ENCODE measurements around the gene CBARP. TPM values are rescaled to one million over a fixed set of nuclear protein-coding genes. Genes with fewer than 3 reads are reported as not detected.

The CBARP gene
- total and polyA plus RNA-seq, 9 of the 15 experiments (the other 6 are each of a cell fraction or from before 2014, with no cell fraction given), result 0.03 to 8.9 (median 1.2) TPM; not detected in 1

GRCh38 chr19:1266129-1266915, 28.5 kb upstream of the CBARP start (continued):
- peak; percentile 59 for TF ChIP-seq MEF2D (tag; conservative IDR thresholded peaks at IDR 0.05; ENCODE audit: low read depth)
- peak; percentile 87 for TF ChIP-seq SP1 (CRISPR knock-in tag; IDR thresholded peaks at IDR 0.05)
- TF ChIP-seq POLR2A (conservative IDR thresholded peaks at IDR 0.05), result 0 out of 2 replicates have a peak, but pooled peaks have one; percentile 31
- TF ChIP-seq SMAD2 (IDR thresholded peaks at IDR 0.05; ENCODE audit: low read depth, low read length), result no peak
- TF ChIP-seq CEBPB (tag; IDR thresholded peaks at IDR 0.05), result no peak
- TF ChIP-seq SAP30 (IDR thresholded peaks at IDR 0.05; ENCODE audit: borderline replicate concordance, insufficient read depth, low read depth, low read length, poor library complexity, severe bottlenecking), result peak; percentile 30
- TF ChIP-seq KAT2B (IDR thresholded peaks at IDR 0.05; ENCODE audit: low read depth, low read length), result no peak
- TF ChIP-seq PHF21A (IDR thresholded peaks at IDR 0.05; ENCODE audit: borderline replicate concordance, low read depth), result no peak; the same call in 1 of the 2 replicates
- no peak for TF ChIP-seq ZNF12 (CRISPR knock-in tag; IDR thresholded peaks at IDR 0.05)
- TF ChIP-seq NFRKB (IDR thresholded peaks at IDR 0.05; ENCODE audit: low read depth), result no peak
- TF ChIP-seq KDM4B (IDR thresholded peaks at IDR 0.05; ENCODE audit: borderline replicate concordance in 2 of 2, low read depth in 1 of 2), result peak in 1 of 2 experiments; percentile 28; a peak in 1 of 4 replicates
- TF ChIP-seq WHSC1 (IDR thresholded peaks at IDR 0.05; ENCODE audit: low read length), result no peak
- TF ChIP-seq MECOM (CRISPR knock-in tag; IDR thresholded peaks at IDR 0.05), result no peak
- peak; percentile 36; the same call in 1 of the 2 replicates for TF ChIP-seq NCOR1 (IDR thresholded peaks at IDR 0.05)
- no peak for TF ChIP-seq ZNF696 (CRISPR knock-in tag; conservative IDR thresholded peaks at IDR 0.05)
- no peak for TF ChIP-seq HOMEZ (CRISPR knock-in tag; IDR thresholded peaks at IDR 0.05)
- peak; percentile 37 for TF ChIP-seq U2AF1 (optimal IDR thresholded peaks at IDR 0.05; ENCODE audit: low read depth, low read length)
- no peak for TF ChIP-seq ARHGAP35 (IDR thresholded peaks at IDR 0.05; ENCODE audit: partially characterized antibody)
- peak; percentile 30; the same call in 1 of the 2 replicates for TF ChIP-seq SMARCE1 (IDR thresholded peaks at IDR 0.05)
- TF ChIP-seq ZNF431 (CRISPR knock-in tag; IDR thresholded peaks at IDR 0.05), result 0 out of 2 replicates have a peak, but pooled peaks have one; percentile 17
- TF ChIP-seq ARID1B (IDR thresholded peaks at IDR 0.05), result 0 out of 2 replicates have a peak, but pooled peaks have one; percentile 46
- TF ChIP-seq TAF7 (tag; IDR thresholded peaks at IDR 0.05), result no peak
- peak; percentile 22; the same call in 1 of the 2 replicates for TF ChIP-seq SOX6 (IDR thresholded peaks at IDR 0.05)
- peak; percentile 55; the same call in 1 of the 2 replicates for TF ChIP-seq ZBTB12 (CRISPR knock-in tag; IDR thresholded peaks at IDR 0.05)
- no peak for TF ChIP-seq CCAR2 (IDR thresholded peaks at IDR 0.05; ENCODE audit: low read depth, low read length)
- TF ChIP-seq CAMTA2 (CRISPR knock-in tag; conservative IDR thresholded peaks at IDR 0.05), result no peak
- TF ChIP-seq CTBP1 (IDR thresholded peaks at IDR 0.05; ENCODE audit: borderline replicate concordance), result peak; percentile 13; the same call in 1 of the 2 replicates
- no peak for TF ChIP-seq ZNF274 (IDR thresholded peaks at IDR 0.05; ENCODE audit: borderline replicate concordance, low read depth, low read length)
- no peak for TF ChIP-seq ZNF57 (CRISPR knock-in tag; IDR thresholded peaks at IDR 0.05)
- no peak for TF ChIP-seq RBM17 (IDR thresholded peaks at IDR 0.05; ENCODE audit: borderline replicate concordance, low read depth, low read length)

Measured in K562 (cell line).